HCT116 (cell line): Measurements from ENCODE around the gene ARHGEF10L.

Source experiments
- ATF3 ChIP-seq: IDR thresholded peaks from 2 replicates; pipeline ENCODE4 v1.6.1; 2012
- CTCF ChIP-seq, 3 experiments: fragments of 200-600 bp in 1 of 3; sonication (generic) in 1 of 3; IDR thresholded peaks in 2 of 3; conservative IDR thresholded peaks in 1 of 3; 2 replicates each; pipeline ENCODE4 v1.5.1; 2012 to 2017; ENCODE audit warnings: low read depth in 2 of 3, low read length in 2 of 3, antibody characterized with exemption in 1 of 3, borderline replicate concordance in 1 of 3, control low read depth in 1 of 3, mild to moderate bottlenecking in 1 of 3, mixed read lengths in 1 of 3, mixed run types in 1 of 3, moderate library complexity in 1 of 3; ENCODE audit not compliant: insufficient read depth in 1 of 3
- EGR1 ChIP-seq: IDR thresholded peaks from 2 replicates; pipeline ENCODE4 v1.6.1; 2012; ENCODE audit warnings: low read depth
- JUND ChIP-seq: IDR thresholded peaks from 2 replicates; pipeline ENCODE4 v1.6.1; 2012
- TF ChIP-seq, protein P1 (sequence below): IDR thresholded peaks from 2 replicates; pipeline ENCODE4 v1.6.1; 2012; ENCODE audit warnings: low read depth

- TF ChIP-seq ATF3 (no peak), CTCF (IDR thresholded peaks at IDR 0.05 in 2 of 3, conservative IDR thresholded peaks at IDR 0.05 in 1 of 3; ENCODE audit: borderline replicate concordance in 1 of 3, insufficient read depth in 1 of 3, low read depth in 2 of 3, low read length in 2 of 3) (no peak), JUND (no peak), EGR1 (no peak)
- TF ChIP-seq, protein P1, sequence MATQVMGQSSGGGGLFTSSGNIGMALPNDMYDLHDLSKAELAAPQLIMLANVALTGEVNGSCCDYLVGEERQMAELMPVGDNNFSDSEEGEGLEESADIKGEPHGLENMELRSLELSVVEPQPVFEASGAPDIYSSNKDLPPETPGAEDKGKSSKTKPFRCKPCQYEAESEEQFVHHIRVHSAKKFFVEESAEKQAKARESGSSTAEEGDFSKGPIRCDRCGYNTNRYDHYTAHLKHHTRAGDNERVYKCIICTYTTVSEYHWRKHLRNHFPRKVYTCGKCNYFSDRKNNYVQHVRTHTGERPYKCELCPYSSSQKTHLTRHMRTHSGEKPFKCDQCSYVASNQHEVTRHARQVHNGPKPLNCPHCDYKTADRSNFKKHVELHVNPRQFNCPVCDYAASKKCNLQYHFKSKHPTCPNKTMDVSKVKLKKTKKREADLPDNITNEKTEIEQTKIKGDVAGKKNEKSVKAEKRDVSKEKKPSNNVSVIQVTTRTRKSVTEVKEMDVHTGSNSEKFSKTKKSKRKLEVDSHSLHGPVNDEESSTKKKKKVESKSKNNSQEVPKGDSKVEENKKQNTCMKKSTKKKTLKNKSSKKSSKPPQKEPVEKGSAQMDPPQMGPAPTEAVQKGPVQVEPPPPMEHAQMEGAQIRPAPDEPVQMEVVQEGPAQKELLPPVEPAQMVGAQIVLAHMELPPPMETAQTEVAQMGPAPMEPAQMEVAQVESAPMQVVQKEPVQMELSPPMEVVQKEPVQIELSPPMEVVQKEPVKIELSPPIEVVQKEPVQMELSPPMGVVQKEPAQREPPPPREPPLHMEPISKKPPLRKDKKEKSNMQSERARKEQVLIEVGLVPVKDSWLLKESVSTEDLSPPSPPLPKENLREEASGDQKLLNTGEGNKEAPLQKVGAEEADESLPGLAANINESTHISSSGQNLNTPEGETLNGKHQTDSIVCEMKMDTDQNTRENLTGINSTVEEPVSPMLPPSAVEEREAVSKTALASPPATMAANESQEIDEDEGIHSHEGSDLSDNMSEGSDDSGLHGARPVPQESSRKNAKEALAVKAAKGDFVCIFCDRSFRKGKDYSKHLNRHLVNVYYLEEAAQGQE = no peak
Observed at GRCh38 chr1:17729248-17729647, 189.8 kb downstream of the ARHGEF10L start.
